Kidney (tissue), 14 donors: ENCODE results near the gene UGT2A3. TPM values are rescaled to one million over a fixed set of nuclear protein-coding genes. Genes with fewer than 3 reads are reported as not detected.

Experiments used
- DNase-seq, 5 donors: peaks; one replicate each; pipeline ENCODE4 v3.0.0-alpha.2; 2013 to 2020
- FAIRE-seq: peaks from 2 replicates; lab custom pipeline; 2012; peaks lifted over from hg19 to GRCh38; lab: Jason Lieb, UNC
- H3K27ac ChIP-seq, 2 donors: one replicate each; pipeline ENCODE4 v1.7.0; 2013; ENCODE audit warnings: low read depth in 2 of 2, low read length in 2 of 2, inconsistent platforms in 1 of 2
- H3K27me3 ChIP-seq: one replicate; pipeline ENCODE4 v1.7.1; 2013; ENCODE audit warnings: low read length, inconsistent platforms; ENCODE audit not compliant: control insufficient read depth, insufficient read depth
- H3K36me3 ChIP-seq, 3 donors: one replicate each; pipeline versions ENCODE4 v1.7.0 to v1.7.1; 2013; ENCODE audit warnings: low read length in 3 of 3, control low read depth in 1 of 3, inconsistent platforms in 1 of 3; ENCODE audit not compliant: insufficient read depth in 3 of 3, control insufficient read depth in 2 of 3
- H3K4me1 ChIP-seq, 3 donors: one replicate each; pipeline versions ENCODE4 v1.7.0 to v1.7.1; 2013; ENCODE audit warnings: low read length in 3 of 3, inconsistent platforms in 1 of 3, low read depth in 1 of 3; ENCODE audit not compliant: control insufficient read depth in 2 of 3, insufficient read depth in 2 of 3
- H3K4me3 ChIP-seq, 3 donors: one replicate each; pipeline versions ENCODE4 v1.7.0 to v1.8.1; 2013; ENCODE audit warnings: low read length in 3 of 3, control low read depth in 1 of 3, inconsistent platforms in 1 of 3
- H3K9ac ChIP-seq, 3 donors: one replicate each; pipeline versions ENCODE4 v1.7.0 to v1.7.1; 2013; ENCODE audit warnings: low read length in 3 of 3, control low read depth in 1 of 3, inconsistent platforms in 1 of 3
- H3K9me3 ChIP-seq, 3 donors: one replicate each; pipeline versions ENCODE4 v1.7.0 to v1.7.1; 2013; ENCODE audit warnings: low read length in 3 of 3, control low read depth in 1 of 3, inconsistent platforms in 1 of 3; ENCODE audit not compliant: control insufficient read depth in 2 of 3, insufficient read depth in 1 of 3
- CTCF ChIP-seq: IDR thresholded peaks from 3 replicates; pipeline ENCODE4 v1.5.1; 2012; ENCODE audit warnings: mild to moderate bottlenecking, moderate library complexity, borderline replicate concordance; ENCODE audit not compliant: insufficient read depth; ENCODE audit errors: extremely low read depth
- intact Hi-C: fragments of 100-400 bp; cut with DNase I; formaldehyde crosslinking; loops from one replicate; pipeline ENCODE4 v1.11.1; 2022
- polyA plus RNA-seq: library from polyadenylated mRNA; stranded (reverse); fragments of 350-450 nt; fragmentation: Illumina TruSeq; extraction: RNeasy Lipid Tissue Mini Kit (QIAGEN cat#74804); gene quantifications from one replicate; pipeline ENCODE4 v1.2.3, GENCODE V29; 2014; ENCODE audit warnings: low read depth, low replicate concordance; ENCODE audit not compliant: insufficient read depth
- total RNA-seq: library from RNA; stranded (reverse); fragmentation: NEBNext Ultra II Directional; extraction: Animal tissue kit (Norgen Biotek cat#: 25700); gene quantifications from one replicate; pipeline ENCODE4 v1.2.1, GENCODE V29; 2021
- donor health status: control.
- donor health status: control.
- donor health status: control.
- donor health status: control.
- donor health status: control.
- donor health status: DM: yes; HTN: yes; CAD: no.
- donor health status: Normal renal cell carcinoma (clear cell type).

Gene UGT2A3
- total and polyA plus RNA-seq, 2 donors from 2014 or later = 27.1 to 57.7 TPM

DNA sequence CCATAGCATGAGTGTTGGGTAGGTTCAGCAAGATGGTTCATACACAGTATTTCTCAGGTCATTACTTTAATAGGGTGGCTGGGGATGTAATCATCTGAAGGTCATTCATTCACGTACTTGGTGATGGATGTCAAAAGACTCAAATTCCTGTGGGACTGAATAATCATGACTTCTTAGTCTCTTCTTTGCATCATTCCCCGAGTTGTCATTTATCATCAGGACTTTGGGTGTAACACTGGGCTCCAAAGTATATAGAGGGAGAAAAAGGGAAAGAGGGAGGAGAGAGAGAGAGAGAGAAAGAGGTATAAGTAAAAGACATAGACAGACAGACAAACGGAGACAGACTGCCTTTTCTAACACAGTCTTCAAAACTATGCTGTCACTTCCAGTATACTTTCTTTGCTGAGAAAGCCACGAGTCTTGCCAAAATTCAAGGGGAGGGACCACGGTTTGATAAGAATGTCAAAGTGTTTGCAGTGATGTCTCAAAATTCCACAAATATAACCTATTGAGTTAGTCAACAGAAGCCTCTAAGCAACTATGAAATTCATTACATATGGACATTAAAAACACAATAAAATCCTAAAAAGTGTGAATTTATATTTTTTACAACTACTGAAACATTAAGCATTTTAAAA is 55.9 kb downstream of the UGT2A3 start:
- DNase-seq (no peak), FAIRE-seq (no peak)
- TF ChIP-seq CTCF = no peak
- Histone ChIP-seq H3K4me3 (no peak overlapping the region), H3K36me3 (no peaks in the 10 kb centered on the region), H3K4me1 (no peaks in the 10 kb centered on the region), H3K27ac (no peak overlapping the region), H3K27me3 (no peaks in the 10 kb centered on the region), H3K9me3 (no peaks in the 10 kb centered on the region), H3K9ac (no peak overlapping the region)
- intact Hi-C loops = no loop called here

GRCh38 chr4:68892861-68893260 is 58.7 kb downstream of the UGT2A3 start:
- no peak for TF ChIP-seq CTCF
- Histone ChIP-seq H3K27me3 (no peaks in the 10 kb centered on the region), H3K4me1 (no peaks in the 10 kb centered on the region), H3K9ac (no peak overlapping the region), H3K27ac (no peak overlapping the region), H3K4me3 (no peak overlapping the region), H3K9me3 (no peaks in the 10 kb centered on the region), H3K36me3 (no peaks in the 10 kb centered on the region)
- DNase-seq = no peak
- intact Hi-C loops = no loop called here
- no peak for FAIRE-seq

DNA sequence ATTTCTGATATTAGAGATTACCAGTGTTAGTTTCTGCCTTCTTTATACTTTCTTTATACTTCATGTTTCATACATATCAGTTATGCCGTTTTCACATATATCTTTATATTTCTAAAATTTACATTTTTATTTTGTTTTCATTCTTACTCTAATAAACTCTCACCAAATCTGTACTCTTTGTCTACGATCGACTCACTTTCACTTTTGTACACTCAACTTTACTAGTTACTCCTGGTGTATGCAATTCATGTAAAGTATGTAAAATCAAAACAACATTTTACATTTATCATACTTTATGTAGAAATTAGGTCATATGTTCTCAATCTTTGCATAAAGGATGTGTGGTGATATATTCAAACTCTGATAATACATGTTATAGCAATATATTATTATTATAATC is 59.9 kb downstream of the UGT2A3 start:
- Histone ChIP-seq H3K27ac (no peak overlapping the region), H3K4me3 (no peak overlapping the region), H3K9ac (no peak overlapping the region), H3K4me1 (no peaks in the 10 kb centered on the region), H3K36me3 (no peaks in the 10 kb centered on the region), H3K9me3 (no peaks in the 10 kb centered on the region), H3K27me3 (no peaks in the 10 kb centered on the region)
- DNase-seq (no peak), FAIRE-seq (no peak)
- no peak for TF ChIP-seq CTCF
- intact Hi-C loops = no loop called here

DNA sequence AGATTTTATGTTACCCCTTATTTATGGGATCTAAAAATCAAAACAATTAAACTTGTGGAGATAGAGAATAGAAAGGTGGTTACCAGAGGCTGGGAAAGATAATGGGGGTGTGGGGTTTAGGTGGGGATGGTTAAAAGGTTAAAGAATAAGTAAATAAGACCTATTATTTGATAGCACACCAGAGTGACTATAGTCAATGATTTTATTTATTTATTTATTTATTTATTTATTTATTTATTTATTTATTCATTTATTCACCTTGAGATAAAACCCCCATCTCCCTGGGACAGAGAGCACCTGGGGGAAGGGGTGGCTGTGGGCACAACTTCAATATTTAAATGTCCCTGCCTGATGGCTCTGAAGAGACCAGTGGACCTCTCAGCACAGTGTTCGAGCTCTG is 66.1 kb downstream of the UGT2A3 start:
- Histone ChIP-seq H3K4me3 (no peak overlapping the region), H3K36me3 (no peaks in the 10 kb centered on the region), H3K9me3 (no peaks in the 10 kb centered on the region), H3K4me1 (no peaks in the 10 kb centered on the region), H3K27ac (no peak overlapping the region), H3K9ac (no peak overlapping the region), H3K27me3 (no peaks in the 10 kb centered on the region)
- TF ChIP-seq CTCF = no peak
- FAIRE-seq (no peak), DNase-seq (no peak)
- intact Hi-C loops = no loop called here
